HEK293 (cell line): Measurements from ENCODE around the gene HID1.
A peak's percentile ranks its signal among the peaks of the same experiment; 100 is the strongest.
"Not testable (repeated sequence)": the region's sequence is repeated elsewhere in the genome, so short reads cannot be mapped to it uniquely, and the experiment has no call there.

ENCODE experiments used
- CTCF ChIA-PET: fragments of 350-600 bp; formaldehyde crosslinking; extraction: SDS; loops from one replicate; lab custom pipeline; 2021; ENCODE audit warnings: antibody characterized with exemption; lab: Yijun Ruan, JAX
- POLR2A ChIA-PET: fragments of 300-600 bp; formaldehyde crosslinking; extraction: SDS; loops from one replicate; lab custom pipeline; 2020; ENCODE audit warnings: antibody characterized with exemption, inconsistent platforms; lab: Yijun Ruan, JAX
- H3K27ac ChIP-seq: fragments of 200-500 bp; sonication (Bioruptor generic); 2 replicates; pipeline ENCODE4 v1.5.1; 2014; ENCODE audit warnings: low read depth, low read length, control low read depth, inconsistent platforms; ENCODE audit errors: extremely low read depth
- H3K36me3 ChIP-seq, 2 experiments: fragments of 200-500 bp in 1 of 2; sonication (Bioruptor generic) in 1 of 2; 1 replicate in 1 of 2; 2 replicates in 1 of 2; pipeline ENCODE4 v1.5.1; 2014 to 2017; ENCODE audit warnings: inconsistent platforms in 2 of 2, low read length in 2 of 2; ENCODE audit not compliant: control insufficient read depth in 2 of 2, insufficient read depth in 1 of 2
- H3K4me1 ChIP-seq: fragments of 200-500 bp; sonication (Bioruptor generic); 2 replicates; pipeline ENCODE4 v1.5.1; 2014; ENCODE audit warnings: mild to moderate bottlenecking, low read length, inconsistent platforms; ENCODE audit not compliant: control insufficient read depth, insufficient read depth
- H3K4me3 ChIP-seq: 2 replicates; pipeline ENCODE4 v1.5.1; 2011; ENCODE audit warnings: low read depth, mild to moderate bottlenecking, control low read depth, low read length, moderate library complexity
- H3K9me3 ChIP-seq: fragments of 200-500 bp; sonication (Bioruptor generic); 2 replicates; pipeline ENCODE4 v1.5.1; 2014; ENCODE audit warnings: low read depth, low read length, inconsistent platforms; ENCODE audit not compliant: control insufficient read depth, insufficient read depth
- ATF2 ChIP-seq: fragments of 450-650 bp; formaldehyde crosslinking; IDR thresholded peaks from 2 replicates; pipeline ENCODE4 v1.5.1; 2016; ENCODE audit warnings: missing biosample characterization, missing genetic modification characterization, low read depth
- CTCF ChIP-seq: fragments of 450-650 bp; formaldehyde crosslinking; IDR thresholded peaks from 2 replicates; pipeline ENCODE4 v1.5.1; 2016; ENCODE audit warnings: missing biosample characterization, missing genetic modification characterization
- GLIS2 ChIP-seq: fragments of 450-650 bp; formaldehyde crosslinking; IDR thresholded peaks from 2 replicates; pipeline ENCODE4 v1.5.1; 2016; ENCODE audit warnings: missing biosample characterization, missing genetic modification characterization
- ZIC2 ChIP-seq: fragments of 450-650 bp; formaldehyde crosslinking; IDR thresholded peaks from 2 replicates; pipeline ENCODE4 v1.5.1; 2016; ENCODE audit warnings: missing biosample characterization, missing genetic modification characterization
- ZNF132 ChIP-seq: fragments of 450-650 bp; formaldehyde crosslinking; IDR thresholded peaks from 2 replicates; pipeline ENCODE4 v1.5.1; 2017; ENCODE audit warnings: missing biosample characterization, missing genetic modification characterization, borderline replicate concordance
- ZNF510 ChIP-seq: fragments of 450-650 bp; formaldehyde crosslinking; IDR thresholded peaks from 2 replicates; pipeline ENCODE4 v1.5.1; 2018; ENCODE audit warnings: mild to moderate bottlenecking, missing genetic modification characterization, missing biosample characterization; ENCODE audit not compliant: insufficient replicate concordance
- TF ChIP-seq, protein P1 (sequence below): fragments of 450-650 bp; formaldehyde crosslinking; IDR thresholded peaks from 2 replicates; pipeline ENCODE4 v1.5.1; 2016; ENCODE audit warnings: missing biosample characterization, missing genetic modification characterization

The HID1 gene

GRCh38 chr17:74916136-74916850 is 56.3 kb downstream of the HID1 start:
- POLR2A ChIA-PET: no interaction called here
- Histone ChIP-seq H3K4me1 (no peaks in the 10 kb centered on the region), H3K4me3 (no peak overlapping the region), H3K9me3 (no peaks in the 10 kb centered on the region), H3K27ac (no peak overlapping the region), H3K36me3 (peaks cover 0 to 5% of the 10 kb centered on the region in 2 experiments; a peak in 1 of 3 replicates)
- TF ChIP-seq, protein P1, sequence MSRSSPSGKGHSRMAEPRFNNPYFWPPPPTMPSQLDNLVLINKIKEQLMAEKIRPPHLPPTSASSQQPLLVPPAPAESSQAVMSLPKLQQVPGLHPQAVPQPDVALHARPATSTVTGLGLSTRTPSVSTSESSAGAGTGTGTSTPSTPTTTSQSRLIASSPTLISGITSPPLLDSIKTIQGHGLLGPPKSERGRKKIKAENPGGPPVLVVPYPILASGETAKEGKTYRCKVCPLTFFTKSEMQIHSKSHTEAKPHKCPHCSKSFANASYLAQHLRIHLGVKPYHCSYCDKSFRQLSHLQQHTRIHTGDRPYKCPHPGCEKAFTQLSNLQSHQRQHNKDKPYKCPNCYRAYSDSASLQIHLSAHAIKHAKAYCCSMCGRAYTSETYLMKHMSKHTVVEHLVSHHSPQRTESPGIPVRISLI (tag by site-specific recombination): no peak
- TF ChIP-seq ZNF510 (tag by site-specific recombination) (no peak), GLIS2 (tag by site-specific recombination) (peak; percentile 36; the same call in 1 of the 2 replicates), ZIC2 (peak; percentile 84), ATF2 (no peak)
- TF ChIP-seq, all 188 proteins: peak for 2
- CTCF ChIA-PET: interaction anchor here (0.8 to 1.5 kb wide), 2 partner anchors 96 to 125 kb away, joined by 3 to 4 read pairs; partner anchors contain the start of gene MRPL58

DNA sequence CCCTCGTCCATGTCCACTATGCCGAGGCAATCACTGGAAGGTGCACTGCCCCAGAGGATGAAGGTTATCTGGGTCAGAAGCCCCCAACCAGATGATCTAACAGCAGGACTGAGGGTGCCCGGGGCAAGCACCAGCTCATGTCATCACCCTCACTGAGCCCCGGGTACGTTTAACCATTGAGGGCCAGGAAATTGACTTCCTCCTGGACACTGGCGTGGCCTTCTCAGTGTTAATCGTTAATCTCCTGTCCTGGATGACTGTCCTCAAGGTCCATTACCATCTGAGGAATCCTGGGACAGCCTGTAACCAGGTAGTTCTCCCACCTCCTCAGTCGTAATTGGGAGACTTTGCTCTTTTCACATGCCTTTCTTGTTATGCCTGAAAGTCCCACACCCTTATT is 61.1 kb downstream of the HID1 start:
- H3K4me3 ChIP-seq, H3K36me3 ChIP-seq, H3K9me3 ChIP-seq, H3K27ac ChIP-seq, H3K4me1 ChIP-seq, POLR2A ChIA-PET: not testable (repeated sequence)
- CTCF ChIA-PET: interaction anchor here (0.6 to 0.8 kb wide), 3 partner anchors 10 to 355 kb away, joined by 3 read pairs; partner anchors contain the start of gene USH1G

GRCh38 chr17:74909097-74909496 is 63.5 kb downstream of the HID1 start:
- H3K36me3 ChIP-seq, POLR2A ChIA-PET, H3K27ac ChIP-seq, H3K9me3 ChIP-seq, H3K4me3 ChIP-seq, H3K4me1 ChIP-seq: not testable (repeated sequence)
- CTCF ChIA-PET: interaction anchor here (1.6 kb wide), 1 partner anchor 15 kb away, joined by 3 read pairs; the partner anchor contains the start of gene OTOP2

GRCh38 chr17:74907012-74907411 is 65.5 kb downstream of the HID1 start:
- TF ChIP-seq CTCF (tag by site-specific recombination): no peak
- TF ChIP-seq ZNF132 (tag by site-specific recombination): no peak
- Histone ChIP-seq H3K36me3 (no peaks in the 10 kb centered on the region), H3K9me3 (no peaks in the 10 kb centered on the region), H3K4me3 (no peak overlapping the region), H3K4me1 (no peaks in the 10 kb centered on the region), H3K27ac (no peak overlapping the region)
- ChIA-PET CTCF (interaction anchor here (0.7 to 1.3 kb wide), 2 partner anchors 55 to 510 kb away, joined by 3 read pairs; no protein-coding TSS in a partner anchor), POLR2A (interaction anchor here (2.3 kb wide), 1 partner anchor 34 kb away, joined by 11 read pairs; the partner anchor contains the start of gene FDXR)
